ENCODE data around the gene CAPN11. TPM values are rescaled to one million over a fixed set of nuclear protein-coding genes. Genes with fewer than 3 reads are reported as not detected.

Gene CAPN11
- total and polyA plus RNA-seq, 2 donors (not counting 1 experiment from before 2014, with no cell fraction given) = not detected

- Histone ChIP-seq H3K4me3 (replicated peaks in 1 of 4; ENCODE audit: control extremely low read depth in 1 of 4, insufficient read depth in 1 of 4, low read depth in 3 of 4, low read length in 4 of 4) (no peak overlapping the region), H2AFZ (ENCODE audit: low read length) (no peak overlapping the region), H3K27me3 (ENCODE audit: control insufficient read depth, insufficient read depth, low read length) (no peaks in the 10 kb centered on the region), H3K9me3 (ENCODE audit: control insufficient read depth, insufficient read depth, low read depth, low read length) (no peaks in the 10 kb centered on the region), H3K4me1 (ENCODE audit: control insufficient read depth, extremely low read depth, insufficient read depth, low read length) (peaks cover 1% of the 10 kb centered on the region), H3K4me2 (ENCODE audit: extremely low read depth, insufficient read depth, low read length) (no peak overlapping the region), H3K9ac (ENCODE audit: insufficient read depth, low read length) (no peak overlapping the region), H3K36me3 (ENCODE audit: control insufficient read depth, insufficient read depth, low read length) (peaks cover 24% of the 10 kb centered on the region), H3K27ac (ENCODE audit: insufficient read depth, low read length) (no peak overlapping the region), H3K79me2 (ENCODE audit: control insufficient read depth, insufficient read depth, low read length) (peaks cover 10% of the 10 kb centered on the region), H4K20me1 (ENCODE audit: control insufficient read depth, extremely low read depth, insufficient read depth, low read length) (no peaks in the 10 kb centered on the region)
- no peak for TF ChIP-seq EZH2 (IDR thresholded peaks at IDR 0.05; ENCODE audit: low read length, missing control alignments)
- no peak for TF ChIP-seq CTCF (conservative IDR thresholded peaks at IDR 0.05 in 1 of 2, IDR thresholded peaks at IDR 0.05 in 1 of 2; ENCODE audit: low read depth in 1 of 2, low read length in 2 of 2)
- DNase-seq (ENCODE audit: low read depth in 2 of 2) = no peak
Measured at GRCh38 chr6:44110966-44111365, 47.7 kb upstream of the CAPN11 start.

GRCh38 chr6:44111434-44112417, 46.9 kb upstream of the CAPN11 start:
- TF ChIP-seq EZH2 (IDR thresholded peaks at IDR 0.05; ENCODE audit: low read length, missing control alignments) (no peak), CTCF (conservative IDR thresholded peaks at IDR 0.05 in 1 of 2, IDR thresholded peaks at IDR 0.05 in 1 of 2; ENCODE audit: low read depth in 1 of 2, low read length in 2 of 2) (no peak)

GRCh38 chr6:44113414-44113813, 45.2 kb upstream of the CAPN11 start:
- H3K9ac ChIP-seq (ENCODE audit: insufficient read depth, low read length) = no peak overlapping the region

More at GRCh38 chr6:44111434-44112417, 46.9 kb upstream of the CAPN11 start:
- DNase-seq (ENCODE audit: low read depth in 2 of 2) = no peak
- Histone ChIP-seq H2AFZ (ENCODE audit: low read length) (no peak overlapping the region), H3K79me2 (ENCODE audit: control insufficient read depth, insufficient read depth, low read length) (peaks cover 16% of the 10 kb centered on the region), H3K4me1 (ENCODE audit: control insufficient read depth, extremely low read depth, insufficient read depth, low read length) (peaks cover 7% of the 10 kb centered on the region), H3K9ac (ENCODE audit: insufficient read depth, low read length) (no peak overlapping the region), H3K27me3 (ENCODE audit: control insufficient read depth, insufficient read depth, low read length) (no peaks in the 10 kb centered on the region), H3K9me3 (ENCODE audit: control insufficient read depth, insufficient read depth, low read depth, low read length) (no peaks in the 10 kb centered on the region), H3K4me2 (ENCODE audit: extremely low read depth, insufficient read depth, low read length) (no peak overlapping the region), H4K20me1 (ENCODE audit: control insufficient read depth, extremely low read depth, insufficient read depth, low read length) (no peaks in the 10 kb centered on the region), H3K4me3 (replicated peaks in 1 of 4; ENCODE audit: control extremely low read depth in 1 of 4, insufficient read depth in 1 of 4, low read depth in 3 of 4, low read length in 4 of 4) (no peak overlapping the region), H3K36me3 (ENCODE audit: control insufficient read depth, insufficient read depth, low read length) (peaks cover 24% of the 10 kb centered on the region), H3K27ac (ENCODE audit: insufficient read depth, low read length) (no peak overlapping the region)

More at GRCh38 chr6:44113414-44113813, 45.2 kb upstream of the CAPN11 start:
- no peaks in the 10 kb centered on the region for H3K27me3 ChIP-seq (ENCODE audit: control insufficient read depth, insufficient read depth, low read length)
- no peak overlapping the region for H2AFZ ChIP-seq (ENCODE audit: low read length)
- no peaks in the 10 kb centered on the region for H3K9me3 ChIP-seq (ENCODE audit: control insufficient read depth, insufficient read depth, low read depth, low read length)
- TF ChIP-seq CTCF (conservative IDR thresholded peaks at IDR 0.05 in 1 of 2, IDR thresholded peaks at IDR 0.05 in 1 of 2; ENCODE audit: low read depth in 1 of 2, low read length in 2 of 2) (peak in 1 of 2 donors; percentile 15), EZH2 (IDR thresholded peaks at IDR 0.05; ENCODE audit: low read length, missing control alignments) (no peak)
- peaks cover 24% of the 10 kb centered on the region for H3K36me3 ChIP-seq (ENCODE audit: control insufficient read depth, insufficient read depth, low read length)
- peaks cover 15% of the 10 kb centered on the region for H3K4me1 ChIP-seq (ENCODE audit: control insufficient read depth, extremely low read depth, insufficient read depth, low read length)
- H3K4me2 ChIP-seq (ENCODE audit: extremely low read depth, insufficient read depth, low read length) = no peak overlapping the region
- no peaks in the 10 kb centered on the region for H4K20me1 ChIP-seq (ENCODE audit: control insufficient read depth, extremely low read depth, insufficient read depth, low read length)
- no peak overlapping the region for H3K27ac ChIP-seq (ENCODE audit: insufficient read depth, low read length)
- no peak overlapping the region for H3K4me3 ChIP-seq (replicated peaks in 1 of 4; ENCODE audit: control extremely low read depth in 1 of 4, insufficient read depth in 1 of 4, low read depth in 3 of 4, low read length in 4 of 4)
- H3K79me2 ChIP-seq (ENCODE audit: control insufficient read depth, insufficient read depth, low read length) = peaks cover 30% of the 10 kb centered on the region
- no peak for DNase-seq (ENCODE audit: low read depth in 2 of 2)

All from fibroblast of lung (primary cell).